Thoracic aorta (tissue), 2 donors: ENCODE data around the gene ENTPD8. TPM values are rescaled to one million over a fixed set of nuclear protein-coding genes. Genes with fewer than 3 reads are reported as not detected.

ENCODE experiments used
- ATAC-seq: fragments of 150-250 bp; one replicate; pipeline ENCODE4 v1.8.0; 2017; ENCODE audit warnings: low read depth; ENCODE audit not compliant: insufficient number of reproducible peaks, low FRiP score
- DNase-seq: peaks from one replicate; pipeline ENCODE4 v3.0.0-alpha.2; 2020; ENCODE audit warnings: low spot score
- H3K27ac ChIP-seq, 2 donors: fragments of 200-600 bp; sonication (generic); 1 replicate in 1 of 2; 2 replicates in 1 of 2; pipeline ENCODE4 v1.5.1; 2016; ENCODE audit warnings: mild to moderate bottlenecking in 2 of 2, moderate library complexity in 2 of 2
- H3K27me3 ChIP-seq: fragments of 200-600 bp; sonication (generic); replicated peaks from 2 replicates; pipeline ENCODE4 v1.6.0; 2016; ENCODE audit warnings: mild to moderate bottlenecking; ENCODE audit not compliant: insufficient read depth
- H3K36me3 ChIP-seq: fragments of 200-600 bp; sonication (generic); one replicate; pipeline ENCODE4 v1.5.1; 2016
- H3K4me1 ChIP-seq, 2 donors: fragments of 200-600 bp; sonication (generic); 1 replicate in 1 of 2; 2 replicates in 1 of 2; pipeline versions ENCODE4 v1.5.1 to v1.6.0; 2016; ENCODE audit warnings: low read depth in 2 of 2, mild to moderate bottlenecking in 1 of 2; ENCODE audit not compliant: control insufficient read depth in 1 of 2
- H3K4me3 ChIP-seq: fragments of 200-600 bp; sonication (generic); 2 replicates; pipeline ENCODE4 v1.5.1; 2016; ENCODE audit warnings: mild to moderate bottlenecking
- H3K9me3 ChIP-seq: fragments of 200-600 bp; sonication (generic); 2 replicates; pipeline ENCODE4 v1.5.1; 2016
- total RNA-seq, 2 donors: library from RNA; depleted of rRNA; stranded (reverse); fragments of >200 nt; gene quantifications; one replicate each; pipeline versions ENCODE4 v1.1.0 to v1.2.3, GENCODE V29; 2016
- TF ChIP-seq, protein P1 (sequence below): fragments of 200-600 bp; sonication (generic); IDR thresholded peaks from one replicate; pipeline ENCODE4 v1.5.1; 2019; ENCODE audit warnings: antibody characterized with exemption

The ENTPD8 gene
- total RNA-seq, 2 donors from 2014 or later: not detected

DNA sequence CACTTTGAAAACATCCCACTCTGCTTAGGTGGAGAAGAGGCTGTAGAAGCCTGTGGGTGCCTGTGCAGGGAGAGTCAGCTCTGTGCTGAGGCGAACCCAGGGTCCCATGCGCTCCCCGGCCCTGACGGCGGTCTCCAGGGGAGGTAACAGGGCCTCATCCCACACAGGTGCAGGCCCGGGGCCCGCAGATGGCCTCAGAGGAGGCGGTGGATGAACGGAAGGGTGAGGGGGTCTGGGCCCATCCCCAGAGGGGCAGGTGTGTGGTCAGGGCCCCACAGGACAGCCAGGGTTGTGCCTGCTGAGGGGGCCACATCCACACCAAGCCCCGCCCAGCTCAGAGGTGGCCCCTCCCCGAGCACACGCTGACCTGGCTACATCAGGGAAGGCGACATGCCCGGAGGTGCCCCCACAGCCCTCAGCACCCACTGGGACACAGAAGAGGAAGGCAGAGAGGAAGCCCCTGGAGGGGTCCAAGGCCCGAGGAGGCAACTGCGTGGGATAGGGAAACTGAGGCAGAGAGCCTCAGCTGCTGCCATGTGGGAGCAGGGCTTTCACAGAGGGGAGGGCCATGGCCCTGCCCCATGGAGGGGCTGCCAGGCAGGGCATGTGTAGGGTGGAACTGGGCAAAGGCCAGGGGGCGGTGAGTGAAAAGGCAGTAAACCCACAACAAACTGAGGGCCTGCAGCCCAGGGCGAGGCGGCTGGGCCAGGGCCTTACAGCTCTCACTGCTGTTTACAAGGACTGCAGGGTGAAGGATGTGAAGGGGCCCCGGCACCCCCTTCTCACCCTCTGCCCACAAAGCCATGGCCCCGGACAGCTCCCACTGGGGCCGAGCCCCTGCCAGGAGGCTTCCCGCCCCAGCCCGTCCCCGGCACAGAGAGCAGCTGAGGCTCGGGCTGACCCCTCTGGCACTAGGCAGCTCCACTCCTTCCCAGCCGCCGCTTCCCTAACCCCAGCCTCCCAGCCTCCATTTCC, 47.7 kb downstream of the ENTPD8 start:
- Histone ChIP-seq H3K9me3 (no peaks in the 10 kb centered on the region), H3K36me3 (no peaks in the 10 kb centered on the region), H3K27ac (no peak overlapping the region), H3K27me3 (no peaks in the 10 kb centered on the region), H3K4me3 (no peak overlapping the region), H3K4me1 (no peaks in the 10 kb centered on the region)
- TF ChIP-seq, protein P1, sequence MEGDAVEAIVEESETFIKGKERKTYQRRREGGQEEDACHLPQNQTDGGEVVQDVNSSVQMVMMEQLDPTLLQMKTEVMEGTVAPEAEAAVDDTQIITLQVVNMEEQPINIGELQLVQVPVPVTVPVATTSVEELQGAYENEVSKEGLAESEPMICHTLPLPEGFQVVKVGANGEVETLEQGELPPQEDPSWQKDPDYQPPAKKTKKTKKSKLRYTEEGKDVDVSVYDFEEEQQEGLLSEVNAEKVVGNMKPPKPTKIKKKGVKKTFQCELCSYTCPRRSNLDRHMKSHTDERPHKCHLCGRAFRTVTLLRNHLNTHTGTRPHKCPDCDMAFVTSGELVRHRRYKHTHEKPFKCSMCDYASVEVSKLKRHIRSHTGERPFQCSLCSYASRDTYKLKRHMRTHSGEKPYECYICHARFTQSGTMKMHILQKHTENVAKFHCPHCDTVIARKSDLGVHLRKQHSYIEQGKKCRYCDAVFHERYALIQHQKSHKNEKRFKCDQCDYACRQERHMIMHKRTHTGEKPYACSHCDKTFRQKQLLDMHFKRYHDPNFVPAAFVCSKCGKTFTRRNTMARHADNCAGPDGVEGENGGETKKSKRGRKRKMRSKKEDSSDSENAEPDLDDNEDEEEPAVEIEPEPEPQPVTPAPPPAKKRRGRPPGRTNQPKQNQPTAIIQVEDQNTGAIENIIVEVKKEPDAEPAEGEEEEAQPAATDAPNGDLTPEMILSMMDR: no peak
- ATAC-seq: no peak
- DNase-seq: no peak

DNA sequence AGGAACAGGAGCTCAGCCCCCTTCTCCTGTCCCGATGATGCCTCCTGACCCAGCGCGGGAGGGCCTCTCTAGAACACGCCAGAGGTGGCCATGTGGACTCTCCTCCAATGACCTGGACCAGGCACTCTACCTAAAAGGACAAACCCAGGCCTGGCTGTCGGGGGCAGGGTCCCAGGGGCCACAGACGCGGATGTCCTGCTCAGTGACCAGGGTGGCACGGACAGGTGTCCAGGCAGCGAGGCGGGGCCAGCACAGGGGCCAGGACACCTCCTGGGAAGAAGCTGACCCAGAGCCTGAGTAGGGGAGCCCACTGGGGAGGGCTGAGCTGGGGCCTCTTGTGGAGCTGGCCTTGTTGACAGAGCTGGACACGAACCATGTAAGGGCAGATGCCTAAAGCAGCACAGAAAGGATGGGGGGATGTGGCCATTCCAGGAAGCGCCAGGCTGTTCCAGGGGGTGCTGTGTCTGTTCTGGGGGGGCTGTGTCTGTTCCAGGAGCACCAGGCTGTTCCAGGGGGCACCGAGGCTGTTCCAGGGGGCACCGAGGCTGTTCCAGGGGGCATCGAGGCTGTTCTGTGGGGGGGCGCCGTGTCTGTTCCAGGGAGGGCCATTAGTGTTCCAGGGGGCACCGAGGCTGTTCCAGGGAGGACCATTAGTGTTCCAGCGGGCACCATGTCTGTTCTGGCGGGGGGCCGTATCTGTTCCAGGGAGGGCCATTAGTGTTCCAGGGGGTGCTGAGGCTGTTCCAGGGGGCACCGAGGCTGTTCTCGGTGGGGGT, 48.7 kb downstream of the ENTPD8 start:
- H3K4me1 ChIP-seq: no peaks in the 10 kb centered on the region
- H3K36me3 ChIP-seq: no peaks in the 10 kb centered on the region
- H3K9me3 ChIP-seq: no peaks in the 10 kb centered on the region
- H3K27me3 ChIP-seq: no peaks in the 10 kb centered on the region
- ATAC-seq (no peak), DNase-seq (no peak)
- H3K4me3 ChIP-seq: no peak overlapping the region
- TF ChIP-seq, protein P1: no peak
- H3K27ac ChIP-seq: no peak overlapping the region

DNA sequence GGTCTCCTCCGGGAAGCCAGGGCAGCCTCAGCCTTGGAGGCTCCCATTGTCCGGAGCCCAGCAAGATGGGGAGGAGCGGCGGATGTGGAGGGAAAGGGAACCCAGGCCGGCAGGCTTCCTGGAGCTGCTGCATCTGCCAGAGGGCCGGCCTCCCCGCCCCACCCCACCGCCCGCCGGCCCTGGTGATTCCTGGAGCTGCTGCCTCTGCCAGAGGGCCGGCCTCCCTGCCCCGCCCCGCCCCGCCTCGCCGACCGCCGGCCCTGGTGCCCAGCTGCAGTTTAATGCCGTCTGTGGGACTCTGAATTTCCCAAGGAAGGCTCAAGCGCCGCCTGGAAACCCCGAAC, 49.8 kb downstream of the ENTPD8 start:
- Histone ChIP-seq H3K4me3 (no peak overlapping the region), H3K27me3 (no peaks in the 10 kb centered on the region), H3K27ac (peak overlapping the region in 1 of 2 donors; percentile 12), H3K36me3 (no peaks in the 10 kb centered on the region), H3K4me1 (no peaks in the 10 kb centered on the region), H3K9me3 (no peaks in the 10 kb centered on the region)
- TF ChIP-seq, protein P1: no peak
- no peak for ATAC-seq
- DNase-seq: no peak

DNA sequence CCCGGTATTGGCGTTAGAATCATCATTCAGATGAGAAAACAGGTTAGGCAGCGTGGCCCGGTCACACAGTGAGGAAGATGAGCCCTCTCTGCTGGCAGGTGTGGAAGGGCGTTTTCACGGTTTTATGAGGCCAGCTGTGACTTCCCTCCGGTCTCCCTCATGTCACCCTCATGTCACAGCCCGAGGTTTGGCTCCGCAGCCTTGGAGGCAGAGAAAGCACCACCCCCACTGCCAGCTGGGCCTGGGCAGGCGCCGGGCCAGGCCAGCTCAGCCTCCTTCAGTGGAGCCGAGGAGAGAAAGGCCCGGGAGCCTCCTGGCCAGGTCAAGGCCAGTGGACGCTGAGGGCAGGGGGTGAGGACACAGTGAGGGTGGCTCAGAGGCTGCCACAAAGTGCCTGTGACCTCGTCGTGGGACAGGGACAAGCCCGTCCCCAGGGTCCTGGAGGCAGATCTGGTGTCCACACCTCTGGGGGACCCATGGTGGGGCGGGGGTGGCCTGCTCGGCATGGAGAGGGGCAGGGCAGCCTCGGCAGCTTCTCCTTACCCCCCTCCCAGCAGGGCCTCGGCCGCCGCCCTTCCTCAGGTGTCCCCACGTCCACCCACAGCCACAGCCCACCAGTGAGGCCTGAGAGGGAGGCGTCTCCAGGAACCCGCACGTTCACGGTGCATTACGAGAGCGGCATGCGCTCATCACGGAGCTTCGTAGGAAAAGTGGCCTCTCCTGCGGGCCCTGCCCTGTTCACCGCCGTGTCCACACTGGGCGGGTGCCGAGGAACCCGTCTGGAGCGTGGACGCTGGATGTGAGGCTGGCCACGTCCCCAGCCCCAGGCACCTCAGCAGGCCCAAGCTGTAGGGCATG, 50.4 kb downstream of the ENTPD8 start:
- Histone ChIP-seq H3K4me3 (no peak overlapping the region), H3K27me3 (no peaks in the 10 kb centered on the region), H3K27ac (peak overlapping the region in 1 of 2 donors; percentile 12), H3K36me3 (no peaks in the 10 kb centered on the region), H3K4me1 (no peaks in the 10 kb centered on the region), H3K9me3 (no peaks in the 10 kb centered on the region)
- no peak for DNase-seq
- TF ChIP-seq, protein P1: no peak
- no peak for ATAC-seq
